T47D (cell line): Measurements from ENCODE around the gene OR2V2.
A peak's percentile ranks its signal among the peaks of the same experiment; 100 is the strongest.

Source experiments
- DNase-seq, 2 experiments: peaks; one replicate each; pipeline versions ENCODE4 v3.0.0 to v3.0.0-alpha.2; 2011 to 2012; ENCODE audit warnings: low read depth in 1 of 2, low spot score in 1 of 2
- JUND ChIP-seq: IDR thresholded peaks from 2 replicates; pipeline ENCODE4 v1.6.1; 2012; ENCODE audit warnings: low read depth
- in situ Hi-C: cut with HindIII; loops from 2 replicates; pipeline ENCODE4 v1.10.0; 2016; ENCODE audit warnings: low sequenced_read_pairs, low pct_unique_long_range_greater_than_20kb

The OR2V2 gene

GRCh38 chr5:181198106-181198685 is 50.8 kb downstream of the OR2V2 start:
- no peak for DNase-seq
- in situ Hi-C loops, result no loop called here
- TF ChIP-seq JUND, result no peak

- in situ Hi-C loops, result no loop called here
- DNase-seq, result no peak
- TF ChIP-seq JUND, result no peak
Measured at GRCh38 chr5:181198905-181199519, 51.6 kb downstream of the OR2V2 start.

DNA sequence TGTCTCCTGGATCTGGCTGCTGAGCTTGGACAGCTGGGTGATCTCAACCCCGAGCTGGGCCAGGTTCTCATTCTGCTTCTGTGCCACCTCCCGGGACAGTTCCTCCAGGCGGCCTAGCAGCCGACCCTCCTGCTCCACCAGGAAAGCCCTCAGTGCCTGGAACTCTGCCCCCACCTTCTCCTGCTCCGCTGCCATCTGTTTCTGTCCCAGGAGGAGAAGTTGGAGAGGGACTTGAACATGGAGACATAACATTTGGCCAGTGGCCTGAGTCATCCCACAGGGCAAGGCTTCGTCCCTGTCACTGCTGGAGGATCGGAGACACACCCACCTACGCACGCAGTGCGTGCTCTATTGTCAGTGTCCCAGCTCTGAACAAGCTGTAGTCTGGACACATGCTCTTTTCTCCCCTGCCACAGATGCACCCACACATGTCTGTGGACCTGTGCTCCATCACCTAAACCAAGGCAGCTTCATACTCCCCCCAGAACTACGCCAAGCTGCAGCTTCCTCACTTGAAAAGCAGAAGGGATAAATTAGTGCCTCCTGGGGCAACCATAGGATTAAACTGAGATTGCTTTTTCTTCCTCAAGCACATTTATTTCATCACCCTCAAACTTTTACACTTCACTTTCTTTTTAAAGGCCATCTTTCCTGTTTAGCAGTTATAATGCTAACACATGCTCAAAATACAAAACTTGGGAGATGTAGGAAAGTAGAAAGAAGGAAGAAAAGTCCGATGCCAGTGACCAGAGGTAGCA is 52.7 kb downstream of the OR2V2 start:
- in situ Hi-C loops, result no loop called here
- no peak for TF ChIP-seq JUND

GRCh38 chr5:181200816-181201215 is 53.4 kb downstream of the OR2V2 start:
- in situ Hi-C loops, result no loop called here
- no peak for TF ChIP-seq JUND
- no peak for DNase-seq

More for the DNA sequence above, 52.7 kb downstream of the OR2V2 start:
- no peak for DNase-seq

DNA sequence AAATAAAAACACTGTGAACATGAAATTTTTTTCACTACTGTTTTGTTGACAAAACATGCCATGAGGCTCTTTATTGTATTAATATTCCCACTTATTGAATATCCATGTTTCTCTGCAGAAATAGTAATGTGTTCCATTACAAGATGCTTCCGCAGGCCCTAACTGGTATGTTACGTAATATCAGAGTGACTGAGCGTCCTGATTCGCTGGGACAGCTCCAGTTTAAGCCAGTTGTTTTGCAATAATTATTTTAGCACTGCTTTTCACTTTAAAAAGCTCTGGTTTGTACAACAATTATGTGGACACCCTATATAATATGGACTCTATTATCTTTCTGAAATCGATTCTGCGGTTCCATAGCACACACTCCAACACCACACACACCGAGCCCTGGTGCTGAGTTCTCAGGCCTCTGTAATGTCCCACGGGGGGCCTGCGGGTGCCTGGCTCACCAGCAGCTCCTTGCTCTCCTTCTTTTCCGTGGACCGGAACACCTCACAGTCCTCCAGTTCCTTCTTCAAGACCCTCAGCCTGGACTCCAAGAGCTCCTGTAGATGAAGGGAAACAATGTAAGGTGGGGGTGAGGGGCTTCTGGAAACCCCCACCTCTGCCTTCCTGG is 55.8 kb downstream of the OR2V2 start:
- DNase-seq, result no peak
- no peak for TF ChIP-seq JUND
- in situ Hi-C loops, result no loop called here

- no peak for DNase-seq
- in situ Hi-C loops, result no loop called here
- no peak for TF ChIP-seq JUND
Measured at GRCh38 chr5:181203777-181204112, 56.4 kb downstream of the OR2V2 start.

GRCh38 chr5:181204113-181204825 is 56.9 kb downstream of the OR2V2 start:
- in situ Hi-C loops, result no loop called here
- DNase-seq, result peak in 1 of 2 experiments; percentile 49
- TF ChIP-seq JUND, result no peak

GRCh38 chr5:181204826-181205760 is 57.7 kb downstream of the OR2V2 start, which contains the start of gene TRIM7:
TSS of gene TRIM7 (minus strand) at chr5:181205196. CDS start at chr5:181205110, 86 bp downstream.
- peak; percentile 61 to 66 for DNase-seq
- in situ Hi-C loops, result no loop called here
- no peak for TF ChIP-seq JUND

GRCh38 chr5:181205761-181206649 is 58.6 kb downstream of the OR2V2 start:
- no peak for DNase-seq
- in situ Hi-C loops, result no loop called here
- TF ChIP-seq JUND, result no peak

- in situ Hi-C loops, result no loop called here
- DNase-seq, result peak in 1 of 2 experiments; percentile 73
- TF ChIP-seq JUND, result no peak
Measured at GRCh38 chr5:181207214-181207959, 60.0 kb downstream of the OR2V2 start.
